ENCODE results near the gene AQP3. TPM values are rescaled to one million over a fixed set of nuclear protein-coding genes. Genes with fewer than 3 reads are reported as not detected.

The AQP3 gene
- total RNA-seq, 1 experiment from 2014 or later, result 5.5 TPM

DNA sequence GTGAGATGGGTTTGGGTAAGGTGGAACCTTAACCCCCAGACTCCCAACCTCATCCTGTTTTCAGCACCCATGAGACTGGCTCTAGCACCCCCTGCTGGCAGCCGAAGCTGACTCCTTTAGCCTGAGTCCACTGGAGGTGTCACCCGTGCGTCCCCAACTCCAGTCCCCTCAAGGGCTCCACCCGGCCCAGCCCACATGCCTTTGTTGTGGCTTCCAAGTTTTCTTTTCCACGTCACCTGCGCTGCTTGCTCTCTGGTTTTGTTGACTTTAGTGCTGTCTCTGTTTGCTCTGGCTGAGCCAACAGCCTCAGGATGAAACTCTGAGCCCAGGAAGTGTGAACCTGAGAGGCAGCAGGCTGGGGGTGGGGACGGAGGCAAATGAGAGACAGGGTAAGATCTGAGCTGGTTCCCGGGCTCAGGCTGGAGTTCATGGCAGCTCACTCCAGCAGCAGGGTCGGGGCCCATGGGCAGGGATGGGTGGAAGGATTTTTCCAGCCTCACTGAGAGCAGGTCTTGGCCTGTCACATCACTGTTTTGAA is 31.8 kb downstream of the AQP3 start:
- H3K4me2 ChIP-seq (ENCODE audit: low read length), result peak overlapping the region; percentile 61
- intact Hi-C loops (cut with micrococcal nuclease), result loop anchor here (10.0 kb wide), 1 partner anchor 61 kb away; no protein-coding TSS in a partner anchor
- POLR2A ChIA-PET, result interaction anchor here (0.6 to 1.0 kb wide), 2 partner anchors 35 to 36 kb away, joined by 3 read pairs; no protein-coding TSS in a partner anchor
- TF ChIP-seq, protein P1, sequence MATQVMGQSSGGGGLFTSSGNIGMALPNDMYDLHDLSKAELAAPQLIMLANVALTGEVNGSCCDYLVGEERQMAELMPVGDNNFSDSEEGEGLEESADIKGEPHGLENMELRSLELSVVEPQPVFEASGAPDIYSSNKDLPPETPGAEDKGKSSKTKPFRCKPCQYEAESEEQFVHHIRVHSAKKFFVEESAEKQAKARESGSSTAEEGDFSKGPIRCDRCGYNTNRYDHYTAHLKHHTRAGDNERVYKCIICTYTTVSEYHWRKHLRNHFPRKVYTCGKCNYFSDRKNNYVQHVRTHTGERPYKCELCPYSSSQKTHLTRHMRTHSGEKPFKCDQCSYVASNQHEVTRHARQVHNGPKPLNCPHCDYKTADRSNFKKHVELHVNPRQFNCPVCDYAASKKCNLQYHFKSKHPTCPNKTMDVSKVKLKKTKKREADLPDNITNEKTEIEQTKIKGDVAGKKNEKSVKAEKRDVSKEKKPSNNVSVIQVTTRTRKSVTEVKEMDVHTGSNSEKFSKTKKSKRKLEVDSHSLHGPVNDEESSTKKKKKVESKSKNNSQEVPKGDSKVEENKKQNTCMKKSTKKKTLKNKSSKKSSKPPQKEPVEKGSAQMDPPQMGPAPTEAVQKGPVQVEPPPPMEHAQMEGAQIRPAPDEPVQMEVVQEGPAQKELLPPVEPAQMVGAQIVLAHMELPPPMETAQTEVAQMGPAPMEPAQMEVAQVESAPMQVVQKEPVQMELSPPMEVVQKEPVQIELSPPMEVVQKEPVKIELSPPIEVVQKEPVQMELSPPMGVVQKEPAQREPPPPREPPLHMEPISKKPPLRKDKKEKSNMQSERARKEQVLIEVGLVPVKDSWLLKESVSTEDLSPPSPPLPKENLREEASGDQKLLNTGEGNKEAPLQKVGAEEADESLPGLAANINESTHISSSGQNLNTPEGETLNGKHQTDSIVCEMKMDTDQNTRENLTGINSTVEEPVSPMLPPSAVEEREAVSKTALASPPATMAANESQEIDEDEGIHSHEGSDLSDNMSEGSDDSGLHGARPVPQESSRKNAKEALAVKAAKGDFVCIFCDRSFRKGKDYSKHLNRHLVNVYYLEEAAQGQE (IDR thresholded peaks at IDR 0.05; ENCODE audit: low read depth), result no peak
- TF ChIP-seq EZH2 (IDR thresholded peaks at IDR 0.05), result no peak
- no peak for TF ChIP-seq FOSL1 (IDR thresholded peaks at IDR 0.05; ENCODE audit: low read depth)
- no peak; the same call in 1 of the 2 replicates for TF ChIP-seq SP1 (IDR thresholded peaks at IDR 0.05; ENCODE audit: low read depth)
- TF ChIP-seq EZH2phosphoT487 (IDR thresholded peaks at IDR 0.05; ENCODE audit: borderline replicate concordance), result no peak
- peak; percentile 79 for TF ChIP-seq TCF7L2 (IDR thresholded peaks at IDR 0.05; ENCODE audit: borderline replicate concordance, extremely low read depth, insufficient read depth, insufficient read length)
- TF ChIP-seq CBX3 (IDR thresholded peaks at IDR 0.05; ENCODE audit: low read depth), result 0 out of 2 replicates have a peak, but pooled peaks have one; percentile 55
- no peak for TF ChIP-seq ZFX (IDR thresholded peaks at IDR 0.05)
- TF ChIP-seq RAD21 (IDR thresholded peaks at IDR 0.05; ENCODE audit: low read depth), result peak; percentile 59
- no peak for TF ChIP-seq ELF1 (IDR thresholded peaks at IDR 0.05; ENCODE audit: borderline replicate concordance, low read depth)
- TF ChIP-seq POLR2AphosphoS5 (IDR thresholded peaks at IDR 0.05; ENCODE audit: low read depth, low read length), result 0 out of 2 replicates have a peak, but pooled peaks have one; percentile 24
- TF ChIP-seq, protein P2, sequence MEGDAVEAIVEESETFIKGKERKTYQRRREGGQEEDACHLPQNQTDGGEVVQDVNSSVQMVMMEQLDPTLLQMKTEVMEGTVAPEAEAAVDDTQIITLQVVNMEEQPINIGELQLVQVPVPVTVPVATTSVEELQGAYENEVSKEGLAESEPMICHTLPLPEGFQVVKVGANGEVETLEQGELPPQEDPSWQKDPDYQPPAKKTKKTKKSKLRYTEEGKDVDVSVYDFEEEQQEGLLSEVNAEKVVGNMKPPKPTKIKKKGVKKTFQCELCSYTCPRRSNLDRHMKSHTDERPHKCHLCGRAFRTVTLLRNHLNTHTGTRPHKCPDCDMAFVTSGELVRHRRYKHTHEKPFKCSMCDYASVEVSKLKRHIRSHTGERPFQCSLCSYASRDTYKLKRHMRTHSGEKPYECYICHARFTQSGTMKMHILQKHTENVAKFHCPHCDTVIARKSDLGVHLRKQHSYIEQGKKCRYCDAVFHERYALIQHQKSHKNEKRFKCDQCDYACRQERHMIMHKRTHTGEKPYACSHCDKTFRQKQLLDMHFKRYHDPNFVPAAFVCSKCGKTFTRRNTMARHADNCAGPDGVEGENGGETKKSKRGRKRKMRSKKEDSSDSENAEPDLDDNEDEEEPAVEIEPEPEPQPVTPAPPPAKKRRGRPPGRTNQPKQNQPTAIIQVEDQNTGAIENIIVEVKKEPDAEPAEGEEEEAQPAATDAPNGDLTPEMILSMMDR (IDR thresholded peaks at IDR 0.05 in 2 of 3, conservative IDR thresholded peaks at IDR 0.05 in 1 of 3; ENCODE audit: borderline replicate concordance in 1 of 3, insufficient read depth in 1 of 3, low read depth in 2 of 3, low read length in 2 of 3), result peak; percentile 67 to 92 (median 92); a peak in 5 of 6 replicates
- TF ChIP-seq, protein P3, sequence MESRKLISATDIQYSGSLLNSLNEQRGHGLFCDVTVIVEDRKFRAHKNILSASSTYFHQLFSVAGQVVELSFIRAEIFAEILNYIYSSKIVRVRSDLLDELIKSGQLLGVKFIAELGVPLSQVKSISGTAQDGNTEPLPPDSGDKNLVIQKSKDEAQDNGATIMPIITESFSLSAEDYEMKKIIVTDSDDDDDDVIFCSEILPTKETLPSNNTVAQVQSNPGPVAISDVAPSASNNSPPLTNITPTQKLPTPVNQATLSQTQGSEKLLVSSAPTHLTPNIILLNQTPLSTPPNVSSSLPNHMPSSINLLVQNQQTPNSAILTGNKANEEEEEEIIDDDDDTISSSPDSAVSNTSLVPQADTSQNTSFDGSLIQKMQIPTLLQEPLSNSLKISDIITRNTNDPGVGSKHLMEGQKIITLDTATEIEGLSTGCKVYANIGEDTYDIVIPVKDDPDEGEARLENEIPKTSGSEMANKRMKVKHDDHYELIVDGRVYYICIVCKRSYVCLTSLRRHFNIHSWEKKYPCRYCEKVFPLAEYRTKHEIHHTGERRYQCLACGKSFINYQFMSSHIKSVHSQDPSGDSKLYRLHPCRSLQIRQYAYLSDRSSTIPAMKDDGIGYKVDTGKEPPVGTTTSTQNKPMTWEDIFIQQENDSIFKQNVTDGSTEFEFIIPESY (IDR thresholded peaks at IDR 0.05; ENCODE audit: extremely low read depth, insufficient replicate concordance, low read length), result no peak
- TF ChIP-seq, protein P4, sequence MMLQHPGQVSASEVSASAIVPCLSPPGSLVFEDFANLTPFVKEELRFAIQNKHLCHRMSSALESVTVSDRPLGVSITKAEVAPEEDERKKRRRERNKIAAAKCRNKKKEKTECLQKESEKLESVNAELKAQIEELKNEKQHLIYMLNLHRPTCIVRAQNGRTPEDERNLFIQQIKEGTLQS (IDR thresholded peaks at IDR 0.05), result no peak
- TF ChIP-seq EGR1 (IDR thresholded peaks at IDR 0.05; ENCODE audit: low read depth), result no peak
- no peak for TF ChIP-seq CEBPB (IDR thresholded peaks at IDR 0.05; ENCODE audit: low read depth)
- no peak for TF ChIP-seq SIN3A (IDR thresholded peaks at IDR 0.05; ENCODE audit: low read depth)
- TF ChIP-seq SRF (IDR thresholded peaks at IDR 0.05; ENCODE audit: low read depth), result no peak
- TF ChIP-seq JUND (IDR thresholded peaks at IDR 0.05), result no peak
- TF ChIP-seq ZNF274 (IDR thresholded peaks at IDR 0.05; ENCODE audit: low read depth, low read length), result no peak

More for the DNA sequence above, 31.8 kb downstream of the AQP3 start:
- no peak overlapping the region for H3K9ac ChIP-seq (ENCODE audit: low read length)
- H3K36me3 ChIP-seq (ENCODE audit: control insufficient read depth in 1 of 2, insufficient read depth in 2 of 2, low read length in 2 of 2), result no peaks in the 10 kb centered on the region
- RAD21 ChIA-PET (ENCODE audit: low non-redundant PET in 1 of 2, low total read pairs in 2 of 2, uncharacterized antibody in 2 of 2, unreplicated experiment in 2 of 2), result interaction anchor here (0.9 to 1.4 kb wide), 2 partner anchors 31 to 51 kb away, joined by 3 read pairs; partner anchors contain the start of gene AQP3 (in 1 of the 2)
- DNase-seq (ENCODE audit: low read depth, low spot score) (peak; percentile 68), ATAC-seq (peak; percentile 94)
- H4K20me1 ChIP-seq (ENCODE audit: insufficient read depth), result no peaks in the 10 kb centered on the region
- peaks cover 35 to 42% of the 10 kb centered on the region in 2 experiments for H3K4me1 ChIP-seq (ENCODE audit: control insufficient read depth in 1 of 2, insufficient read depth in 2 of 2, low read length in 2 of 2)
- no peaks in the 10 kb centered on the region for H3K9me3 ChIP-seq (ENCODE audit: control insufficient read depth in 1 of 2, insufficient read depth in 1 of 2, low read depth in 1 of 2, low read length in 2 of 2)
- peak overlapping the region in 1 of 2 experiments; percentile 9; a peak in 2 of 4 replicates for H3K4me3 ChIP-seq (replicated peaks in 1 of 2; ENCODE audit: low read depth in 1 of 2, low read length in 2 of 2)
- CTCF ChIA-PET, result interaction anchor here (0.8 to 4.9 kb wide), 19 partner anchors 9 to 126 kb away, joined by 3 to 35 read pairs (median 6); partner anchors contain the start of genes AQP3, NFX1 and NOL6
- H3K27me3 ChIP-seq (ENCODE audit: insufficient read depth, low read length), result no peaks in the 10 kb centered on the region
- peak overlapping the region; percentile 72 for H2AFZ ChIP-seq (ENCODE audit: low read depth, low read length, poor library complexity, severe bottlenecking)
- H3K9me2 ChIP-seq (ENCODE audit: insufficient read depth), result no peaks in the 10 kb centered on the region
- no TSS peak for BruUV-seq (replicated peaks)
- no peak overlapping the region; the same call in 1 of the 2 replicates for H3K27ac ChIP-seq (ENCODE audit: low read depth, low read length)
- no peaks in the 10 kb centered on the region for H3K79me2 ChIP-seq (ENCODE audit: insufficient read depth, low read length)
